ENCODE results near the gene GPD1L. TPM values are rescaled to one million over a fixed set of nuclear protein-coding genes. Genes with fewer than 3 reads are reported as not detected.
A peak's percentile ranks its signal among the peaks of the same experiment; 100 is the strongest.

Gene GPD1L
- polyA plus RNA-seq, 3 donors, result 15.0 to 20.2 (median 17.0) TPM

- no peak for DNase-seq
These were observed 25.7 kb downstream of the GPD1L start for GRCh38 chr3:32132121-32132520.

- no peak for DNase-seq
These were observed 26.3 kb downstream of the GPD1L start for GRCh38 chr3:32132706-32133105.

- DNase-seq, result no peak
These were observed 30.3 kb downstream of the GPD1L start for GRCh38 chr3:32136703-32137102.

- DNase-seq, result no peak
These were observed 31.4 kb downstream of the GPD1L start for GRCh38 chr3:32137870-32138269.

GRCh38 chr3:32138545-32139104 lies 32.2 kb downstream of the GPD1L start:
- no peak for DNase-seq

- no peak for DNase-seq
These were observed 34.5 kb downstream of the GPD1L start for GRCh38 chr3:32140943-32141342.

- DNase-seq, result peak; percentile 90
These were observed 37.7 kb downstream of the GPD1L start for GRCh38 chr3:32143849-32144757.

- DNase-seq, result no peak
These were observed 40.4 kb downstream of the GPD1L start for GRCh38 chr3:32146746-32147211.

GRCh38 chr3:32147509-32147908 lies 41.1 kb downstream of the GPD1L start:
- no peak for DNase-seq

GRCh38 chr3:32147933-32148332 lies 41.5 kb downstream of the GPD1L start:
- DNase-seq, result no peak

GRCh38 chr3:32148351-32148750 lies 41.9 kb downstream of the GPD1L start:
- no peak for DNase-seq

GRCh38 chr3:32153414-32154204 lies 47.2 kb downstream of the GPD1L start:
- DNase-seq, result no peak

- no peak for DNase-seq
These were observed 47.8 kb downstream of the GPD1L start for GRCh38 chr3:32154205-32154579.

- no peak for DNase-seq
These were observed 48.7 kb downstream of the GPD1L start for GRCh38 chr3:32155117-32155516.

- DNase-seq, result no peak
These were observed 51.3 kb downstream of the GPD1L start for GRCh38 chr3:32157600-32158264.

GRCh38 chr3:32160706-32161214 lies 54.3 kb downstream of the GPD1L start:
- no peak for DNase-seq

GRCh38 chr3:32165442-32165841 lies 59.0 kb downstream of the GPD1L start:
- no peak for DNase-seq

GRCh38 chr3:32166654-32167053 lies 60.2 kb downstream of the GPD1L start:
- DNase-seq, result no peak

- DNase-seq, result no peak
These were observed 66.0 kb downstream of the GPD1L start for GRCh38 chr3:32172420-32172819.

- DNase-seq, result no peak
These were observed 69.3 kb downstream of the GPD1L start for GRCh38 chr3:32175607-32176197.

- DNase-seq, result no peak
These were observed 70.7 kb downstream of the GPD1L start for GRCh38 chr3:32176989-32177701.
